Measurements from ENCODE around the gene RILP. TPM values are rescaled to one million over a fixed set of nuclear protein-coding genes. Genes with fewer than 3 reads are reported as not detected.

Gene RILP
- polyA plus RNA-seq, 2 of the 4 experiments (the other 2 are of a cell fraction), result 6.4 to 6.8 TPM

DNA sequence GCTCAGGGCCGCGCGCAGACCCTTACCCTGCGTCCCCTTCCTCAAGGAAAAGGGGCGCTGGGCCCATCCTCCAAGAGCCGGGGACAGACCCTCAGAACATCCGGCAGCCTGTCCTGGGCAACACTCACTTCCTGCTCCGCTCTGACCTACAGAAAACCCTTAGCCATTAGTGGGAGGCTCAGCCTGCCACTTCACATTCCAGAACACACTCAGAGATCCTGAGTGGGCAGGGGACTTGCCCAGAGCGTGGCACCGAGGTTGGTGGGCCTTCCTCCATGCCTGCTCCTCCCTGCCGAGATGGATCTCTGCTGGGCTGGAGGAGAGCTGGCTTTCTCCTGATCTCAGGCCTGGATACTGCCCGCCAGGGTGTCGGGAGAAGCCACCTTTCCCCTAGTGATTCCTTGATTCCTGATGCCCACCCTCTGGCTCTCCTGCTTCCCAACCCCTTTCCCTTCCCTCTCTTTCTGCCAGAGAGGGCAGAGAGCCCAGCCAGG is 5.6 kb downstream of the RILP start (continued):
- TF ChIP-seq EHF (CRISPR knock-in tag; IDR thresholded peaks at IDR 0.05), result no peak

DNA sequence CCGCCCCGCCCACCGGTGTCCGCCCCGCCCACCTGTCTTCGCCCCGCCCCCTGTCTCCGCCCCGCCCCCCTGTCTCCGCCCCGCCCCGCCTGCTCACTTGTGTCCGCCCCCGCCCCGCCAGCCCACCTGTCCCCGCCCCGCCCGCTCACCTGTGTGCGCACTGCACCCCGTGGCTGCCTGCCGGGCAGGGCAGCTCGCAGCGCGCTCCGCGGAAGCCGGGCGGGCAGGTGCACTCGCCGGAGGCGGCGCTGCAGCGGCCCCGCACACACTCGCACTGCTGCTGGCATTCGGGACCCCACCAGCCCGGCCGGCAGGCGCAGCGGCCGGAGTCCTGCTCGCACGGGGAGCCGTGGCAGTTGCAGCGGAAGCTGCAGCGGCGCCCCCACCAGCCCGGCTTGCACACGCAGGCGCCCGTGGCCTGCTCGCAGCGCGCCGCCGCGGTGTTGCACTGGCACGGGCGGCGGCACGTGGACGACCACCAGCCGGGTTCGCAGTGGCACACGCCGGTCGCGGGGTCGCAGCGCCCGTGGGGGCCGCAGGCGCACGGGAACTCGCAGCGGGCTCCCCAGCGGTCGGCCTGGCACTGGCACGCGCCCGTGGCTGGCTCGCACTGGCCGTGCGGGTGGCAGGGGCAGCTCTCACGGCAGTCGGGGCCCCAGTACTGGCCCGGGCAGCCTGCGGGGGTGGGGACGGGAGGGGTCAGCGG is 6.2 kb downstream of the RILP start:
- ChIA-PET CTCF (interaction anchor here (0.7 to 11.7 kb wide), 6 partner anchors 8 to 162 kb away, joined by 3 to 204 read pairs (median 60); partner anchors contain the start of gene SLC43A2), POLR2A (no interaction called here)
- H3K27ac ChIP-seq, result peak overlapping the region; percentile 59 to 81; a peak in 5 of 6 replicates
- no peak for TF ChIP-seq CHD2 (IDR thresholded peaks at IDR 0.05; ENCODE audit: low read length, partially characterized antibody)
- TF ChIP-seq, protein P1, sequence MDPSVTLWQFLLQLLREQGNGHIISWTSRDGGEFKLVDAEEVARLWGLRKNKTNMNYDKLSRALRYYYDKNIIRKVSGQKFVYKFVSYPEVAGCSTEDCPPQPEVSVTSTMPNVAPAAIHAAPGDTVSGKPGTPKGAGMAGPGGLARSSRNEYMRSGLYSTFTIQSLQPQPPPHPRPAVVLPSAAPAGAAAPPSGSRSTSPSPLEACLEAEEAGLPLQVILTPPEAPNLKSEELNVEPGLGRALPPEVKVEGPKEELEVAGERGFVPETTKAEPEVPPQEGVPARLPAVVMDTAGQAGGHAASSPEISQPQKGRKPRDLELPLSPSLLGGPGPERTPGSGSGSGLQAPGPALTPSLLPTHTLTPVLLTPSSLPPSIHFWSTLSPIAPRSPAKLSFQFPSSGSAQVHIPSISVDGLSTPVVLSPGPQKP (IDR thresholded peaks at IDR 0.05; ENCODE audit: low read depth, low read length), result no peak
- TF ChIP-seq CBX8 (IDR thresholded peaks at IDR 0.05), result no peak
- no peak for TF ChIP-seq KDM5A (IDR thresholded peaks at IDR 0.05)
- TF ChIP-seq, protein P2, sequence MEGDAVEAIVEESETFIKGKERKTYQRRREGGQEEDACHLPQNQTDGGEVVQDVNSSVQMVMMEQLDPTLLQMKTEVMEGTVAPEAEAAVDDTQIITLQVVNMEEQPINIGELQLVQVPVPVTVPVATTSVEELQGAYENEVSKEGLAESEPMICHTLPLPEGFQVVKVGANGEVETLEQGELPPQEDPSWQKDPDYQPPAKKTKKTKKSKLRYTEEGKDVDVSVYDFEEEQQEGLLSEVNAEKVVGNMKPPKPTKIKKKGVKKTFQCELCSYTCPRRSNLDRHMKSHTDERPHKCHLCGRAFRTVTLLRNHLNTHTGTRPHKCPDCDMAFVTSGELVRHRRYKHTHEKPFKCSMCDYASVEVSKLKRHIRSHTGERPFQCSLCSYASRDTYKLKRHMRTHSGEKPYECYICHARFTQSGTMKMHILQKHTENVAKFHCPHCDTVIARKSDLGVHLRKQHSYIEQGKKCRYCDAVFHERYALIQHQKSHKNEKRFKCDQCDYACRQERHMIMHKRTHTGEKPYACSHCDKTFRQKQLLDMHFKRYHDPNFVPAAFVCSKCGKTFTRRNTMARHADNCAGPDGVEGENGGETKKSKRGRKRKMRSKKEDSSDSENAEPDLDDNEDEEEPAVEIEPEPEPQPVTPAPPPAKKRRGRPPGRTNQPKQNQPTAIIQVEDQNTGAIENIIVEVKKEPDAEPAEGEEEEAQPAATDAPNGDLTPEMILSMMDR (IDR thresholded peaks at IDR 0.05), result peak; percentile 33
- TF ChIP-seq ZSCAN20 (CRISPR knock-in tag; IDR thresholded peaks at IDR 0.05), result no peak
- TF ChIP-seq HEYL (CRISPR knock-in tag; IDR thresholded peaks at IDR 0.05), result no peak
- no peak for TF ChIP-seq HOXA7 (CRISPR knock-in tag; IDR thresholded peaks at IDR 0.05)
- no peak for TF ChIP-seq ZFP36 (IDR thresholded peaks at IDR 0.05; ENCODE audit: borderline replicate concordance, partially characterized antibody)
- no peak for TF ChIP-seq RCOR1 (IDR thresholded peaks at IDR 0.05; ENCODE audit: low read depth, low read length)
- peak in 1 of 2 experiments; percentile 33; a peak in 1 of 5 replicates for TF ChIP-seq JUN (IDR thresholded peaks at IDR 0.05)
- TF ChIP-seq NFE2L2 (conservative IDR thresholded peaks at IDR 0.05; ENCODE audit: low read length), result no peak
- TF ChIP-seq, protein P3, sequence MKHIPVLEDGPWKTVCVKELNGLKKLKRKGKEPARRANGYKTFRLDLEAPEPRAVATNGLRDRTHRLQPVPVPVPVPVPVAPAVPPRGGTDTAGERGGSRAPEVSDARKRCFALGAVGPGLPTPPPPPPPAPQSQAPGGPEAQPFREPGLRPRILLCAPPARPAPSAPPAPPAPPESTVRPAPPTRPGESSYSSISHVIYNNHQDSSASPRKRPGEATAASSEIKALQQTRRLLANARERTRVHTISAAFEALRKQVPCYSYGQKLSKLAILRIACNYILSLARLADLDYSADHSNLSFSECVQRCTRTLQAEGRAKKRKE (CRISPR knock-in tag; IDR thresholded peaks at IDR 0.05; ENCODE audit: low read depth), result no peak
- no peak for TF ChIP-seq BHLHE40 (IDR thresholded peaks at IDR 0.05; ENCODE audit: low read depth, low read length)
- TF ChIP-seq EHMT2 (IDR thresholded peaks at IDR 0.05; ENCODE audit: low read depth), result no peak
- no peak for TF ChIP-seq EHF (CRISPR knock-in tag; IDR thresholded peaks at IDR 0.05)
- peak; percentile 57; the same call in 1 of the 2 replicates for TF ChIP-seq HOXB5 (CRISPR knock-in tag; IDR thresholded peaks at IDR 0.05)
- TF ChIP-seq, protein P4, sequence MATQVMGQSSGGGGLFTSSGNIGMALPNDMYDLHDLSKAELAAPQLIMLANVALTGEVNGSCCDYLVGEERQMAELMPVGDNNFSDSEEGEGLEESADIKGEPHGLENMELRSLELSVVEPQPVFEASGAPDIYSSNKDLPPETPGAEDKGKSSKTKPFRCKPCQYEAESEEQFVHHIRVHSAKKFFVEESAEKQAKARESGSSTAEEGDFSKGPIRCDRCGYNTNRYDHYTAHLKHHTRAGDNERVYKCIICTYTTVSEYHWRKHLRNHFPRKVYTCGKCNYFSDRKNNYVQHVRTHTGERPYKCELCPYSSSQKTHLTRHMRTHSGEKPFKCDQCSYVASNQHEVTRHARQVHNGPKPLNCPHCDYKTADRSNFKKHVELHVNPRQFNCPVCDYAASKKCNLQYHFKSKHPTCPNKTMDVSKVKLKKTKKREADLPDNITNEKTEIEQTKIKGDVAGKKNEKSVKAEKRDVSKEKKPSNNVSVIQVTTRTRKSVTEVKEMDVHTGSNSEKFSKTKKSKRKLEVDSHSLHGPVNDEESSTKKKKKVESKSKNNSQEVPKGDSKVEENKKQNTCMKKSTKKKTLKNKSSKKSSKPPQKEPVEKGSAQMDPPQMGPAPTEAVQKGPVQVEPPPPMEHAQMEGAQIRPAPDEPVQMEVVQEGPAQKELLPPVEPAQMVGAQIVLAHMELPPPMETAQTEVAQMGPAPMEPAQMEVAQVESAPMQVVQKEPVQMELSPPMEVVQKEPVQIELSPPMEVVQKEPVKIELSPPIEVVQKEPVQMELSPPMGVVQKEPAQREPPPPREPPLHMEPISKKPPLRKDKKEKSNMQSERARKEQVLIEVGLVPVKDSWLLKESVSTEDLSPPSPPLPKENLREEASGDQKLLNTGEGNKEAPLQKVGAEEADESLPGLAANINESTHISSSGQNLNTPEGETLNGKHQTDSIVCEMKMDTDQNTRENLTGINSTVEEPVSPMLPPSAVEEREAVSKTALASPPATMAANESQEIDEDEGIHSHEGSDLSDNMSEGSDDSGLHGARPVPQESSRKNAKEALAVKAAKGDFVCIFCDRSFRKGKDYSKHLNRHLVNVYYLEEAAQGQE (IDR thresholded peaks at IDR 0.05), result no peak
- no peak for TF ChIP-seq NR3C1 (IDR thresholded peaks at IDR 0.05)
- no peak for TF ChIP-seq RFX5 (IDR thresholded peaks at IDR 0.05)
- no peak for TF ChIP-seq GATA3 (IDR thresholded peaks at IDR 0.05; ENCODE audit: borderline replicate concordance)
- TF ChIP-seq CBX2 (IDR thresholded peaks at IDR 0.05; ENCODE audit: borderline replicate concordance, low read depth), result no peak
- under 1% methylated on average over 28 of the region's 90 CpGs for WGBS (ENCODE audit: missing lambda C conversion rate)
- ATAC-seq (peak; percentile 1 to 12; a peak in 2 of 6 replicates), FAIRE-seq (no peak), DNase-seq (ENCODE audit: low read depth in 1 of 2, low spot score in 1 of 2) (peak; percentile 49 to 65)
- peak overlapping the region; percentile 100 for H3K4me2 ChIP-seq
- H3K9me3 ChIP-seq, result no peaks in the 10 kb centered on the region
- H3K4me1 ChIP-seq, result peaks cover 30% of the 10 kb centered on the region
- H3K4me3 ChIP-seq, result peak overlapping the region; percentile 88

Measured in A549 (cell line).